ENCODE results near the gene RFK.
"Not testable (repeated sequence)": the region's sequence is repeated elsewhere in the genome, so short reads cannot be mapped to it uniquely, and the experiment has no call there.

The RFK gene

GRCh38 chr9:76369583-76369982 is 24.6 kb downstream of the RFK start:
- DNase-seq = no peak

- no peak for DNase-seq
Observed at GRCh38 chr9:76366275-76366674, 28.0 kb downstream of the RFK start.

- DNase-seq = no peak
Observed at GRCh38 chr9:76365028-76365427, 29.2 kb downstream of the RFK start.

- DNase-seq = no peak
Observed at GRCh38 chr9:76363032-76363395, 31.2 kb downstream of the RFK start.

GRCh38 chr9:76362332-76363031 is 31.7 kb downstream of the RFK start:
- DNase-seq = not testable (repeated sequence)

GRCh38 chr9:76359766-76360165 is 34.5 kb downstream of the RFK start:
- no peak for DNase-seq

- DNase-seq = no peak
Observed at GRCh38 chr9:76359365-76359764, 34.9 kb downstream of the RFK start.

GRCh38 chr9:76358628-76359280 is 35.5 kb downstream of the RFK start:
- no peak for DNase-seq

- no peak for DNase-seq
Observed at GRCh38 chr9:76357555-76357954, 36.7 kb downstream of the RFK start.

- no peak for DNase-seq
Observed at GRCh38 chr9:76355886-76356285, 38.3 kb downstream of the RFK start.

GRCh38 chr9:76354221-76354620 is 40.0 kb downstream of the RFK start:
- DNase-seq = no peak

- no peak for DNase-seq
Observed at GRCh38 chr9:76353280-76353679, 40.9 kb downstream of the RFK start.

GRCh38 chr9:76352026-76352620 is 42.1 kb downstream of the RFK start:
- DNase-seq = no peak

- no peak for DNase-seq
Observed at GRCh38 chr9:76351006-76351405, 43.2 kb downstream of the RFK start.

GRCh38 chr9:76349865-76350264 is 44.4 kb downstream of the RFK start:
- no peak for DNase-seq

- DNase-seq = no peak
Observed at GRCh38 chr9:76342858-76343257, 51.4 kb downstream of the RFK start.

- no peak for DNase-seq
Observed at GRCh38 chr9:76342201-76342600, 52.0 kb downstream of the RFK start.

GRCh38 chr9:76341616-76342015 is 52.6 kb downstream of the RFK start:
- DNase-seq = no peak

GRCh38 chr9:76338418-76338817 is 55.8 kb downstream of the RFK start:
- no peak for DNase-seq

- no peak for DNase-seq
Observed at GRCh38 chr9:76336027-76336426, 58.2 kb downstream of the RFK start.
